Activated naive CD4-positive, alpha-beta T cell treated with Interleukin-2 at 50 U/mL for 16 hours (primary cell): ENCODE measurements around the gene TMEM115.
"Not testable (repeated sequence)": the region's sequence is repeated elsewhere in the genome, so short reads cannot be mapped to it uniquely, and the experiment has no call there.

Source experiments
- DNase-seq: peaks from one replicate; pipeline ENCODE4 v3.0.0-alpha.2; 2020

TMEM115 gene

GRCh38 chr3:50314342-50314741 is 45.0 kb downstream of the TMEM115 start:
- no peak for DNase-seq

DNA sequence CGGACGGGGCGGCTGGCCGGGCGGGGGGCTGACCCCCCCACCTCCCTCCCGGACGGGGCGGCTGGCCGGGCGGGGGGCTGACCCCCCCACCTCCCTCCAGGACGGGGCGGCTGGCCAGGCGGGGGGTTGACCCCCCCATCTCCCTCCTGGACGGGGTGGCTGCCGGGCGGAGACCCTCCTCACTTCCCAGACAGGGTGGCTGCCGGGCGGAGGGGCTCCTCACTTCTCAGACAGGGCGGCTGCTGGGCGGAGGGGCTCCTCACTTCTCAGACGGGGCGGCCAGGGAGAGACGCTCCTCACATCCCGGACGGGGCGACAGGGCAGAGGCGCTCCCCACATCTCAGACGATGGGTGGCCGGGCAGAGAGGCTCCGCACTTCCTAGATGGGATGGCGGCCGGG is 47.3 kb downstream of the TMEM115 start:
- not testable (repeated sequence) for DNase-seq
